Measurements from ENCODE around the gene MAN2A2. TPM values are rescaled to one million over a fixed set of nuclear protein-coding genes. Genes with fewer than 3 reads are reported as not detected.
"Not testable (repeated sequence)": the region's sequence is repeated elsewhere in the genome, so short reads cannot be mapped to it uniquely, and the experiment has no call there.

Gene MAN2A2
- total RNA-seq, 1 experiment from 2014 or later: 32.7 TPM

DNA sequence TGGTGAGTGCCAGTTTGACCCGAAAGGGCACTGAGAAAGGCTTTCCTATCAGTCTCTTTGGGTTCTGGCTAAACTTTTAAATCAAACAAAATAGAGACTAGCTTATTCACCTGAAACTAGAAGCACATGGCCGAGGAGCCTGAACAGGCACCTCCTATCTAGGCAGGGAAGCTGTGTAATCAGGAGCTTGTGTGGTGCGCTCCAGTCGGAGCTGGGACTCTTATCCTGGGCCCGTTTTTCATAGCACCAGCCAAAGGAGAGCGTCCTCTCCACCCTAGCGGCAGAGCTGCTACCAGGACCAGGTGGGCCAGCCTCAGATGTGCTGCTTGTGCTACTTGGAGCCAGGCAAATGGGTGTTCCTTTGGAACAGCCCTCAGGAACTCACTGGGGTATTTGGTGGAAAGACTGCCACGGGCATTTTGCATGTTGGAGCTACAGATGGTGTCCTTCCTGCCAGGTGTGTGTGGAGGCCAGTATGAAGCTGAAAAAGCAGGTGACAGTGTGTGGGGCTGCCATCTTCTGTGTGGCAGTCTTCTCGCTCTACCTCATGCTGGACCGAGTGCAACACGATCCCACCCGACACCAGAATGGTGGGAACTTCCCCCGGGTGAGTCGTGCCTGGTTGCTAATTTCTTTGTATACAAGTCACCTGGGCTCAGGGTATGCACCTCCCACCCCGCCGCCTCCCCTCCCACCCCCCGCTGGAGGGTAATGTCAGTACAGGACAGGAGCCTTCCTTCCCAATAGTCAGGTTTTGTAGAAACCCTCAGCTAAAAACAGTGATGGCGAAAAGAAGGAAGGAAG, 833 bp downstream of the MAN2A2 start:
- DNase-seq (ENCODE audit: low spot score): peak; percentile 78

- no peak for DNase-seq (ENCODE audit: low spot score)
These were observed 1.6 kb downstream of the MAN2A2 start for GRCh38 chr15:90904746-90905145.

GRCh38 chr15:90905306-90906180, 2.4 kb downstream of the MAN2A2 start:
- no peak for DNase-seq (ENCODE audit: low spot score)

DNA sequence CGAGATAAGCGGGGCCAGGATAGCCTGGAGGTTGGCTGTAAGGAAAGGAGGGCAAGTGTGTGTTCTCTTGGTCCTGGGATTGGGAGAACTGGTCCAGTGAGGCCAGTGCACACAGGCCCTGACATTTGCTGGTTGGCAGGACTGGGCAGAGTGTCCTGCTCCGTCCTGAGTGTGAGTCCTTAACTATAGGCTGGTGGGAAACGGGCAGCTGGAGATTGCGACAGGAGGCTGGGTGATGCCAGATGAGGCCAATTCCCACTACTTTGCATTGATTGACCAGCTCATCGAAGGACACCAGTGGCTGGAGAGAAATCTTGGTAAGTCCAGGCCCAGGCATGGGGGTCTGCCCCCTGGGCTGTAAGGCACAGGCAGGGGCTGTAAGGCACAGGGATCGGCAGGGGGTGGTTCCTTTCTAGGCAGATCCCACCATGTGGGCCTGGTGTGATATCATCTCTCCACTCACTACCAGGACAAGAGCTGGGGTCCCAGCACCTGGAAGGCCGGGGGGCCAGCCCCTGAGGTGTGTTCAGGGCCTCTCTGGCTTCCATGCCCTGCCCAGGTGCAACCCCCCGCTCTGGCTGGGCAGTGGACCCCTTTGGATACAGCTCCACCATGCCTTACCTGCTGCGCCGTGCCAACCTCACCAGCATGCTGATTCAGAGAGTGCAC, 3.2 kb downstream of the MAN2A2 start:
- no peak for DNase-seq (ENCODE audit: low spot score)

DNA sequence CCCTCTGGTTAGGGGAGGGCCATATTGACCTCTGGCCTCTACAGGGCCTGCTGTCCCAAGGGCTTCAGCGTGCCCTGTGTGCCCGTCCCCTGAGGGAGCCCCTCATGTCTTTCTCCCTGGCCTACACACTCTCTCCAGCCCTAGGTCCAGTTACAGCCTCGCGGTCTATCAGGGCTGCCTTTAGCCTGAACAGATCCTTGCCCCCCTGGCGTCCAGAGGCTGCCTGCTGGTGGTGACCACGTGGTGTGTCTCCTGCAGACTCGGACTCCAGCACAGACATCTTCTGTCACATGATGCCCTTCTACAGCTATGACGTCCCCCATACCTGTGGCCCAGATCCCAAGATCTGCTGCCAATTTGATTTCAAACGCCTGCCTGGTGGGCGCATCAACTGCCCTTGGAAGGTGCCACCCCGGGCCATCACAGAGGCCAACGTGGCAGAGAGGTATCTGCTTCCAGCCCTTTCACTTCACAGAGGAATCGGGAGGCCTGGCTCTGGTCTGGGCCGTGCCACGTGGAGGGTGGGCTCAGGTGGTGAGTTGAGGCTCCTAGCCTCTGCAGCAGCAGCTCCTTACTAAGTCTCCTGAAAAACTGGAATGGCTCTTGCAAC, 4.1 kb downstream of the MAN2A2 start:
- DNase-seq (ENCODE audit: low spot score): no peak

GRCh38 chr15:90907838-90908507, 4.9 kb downstream of the MAN2A2 start:
- no peak for DNase-seq (ENCODE audit: low spot score)

GRCh38 chr15:90909449-90909848, 6.3 kb downstream of the MAN2A2 start:
- DNase-seq (ENCODE audit: low spot score): not testable (repeated sequence)

GRCh38 chr15:90909976-90910375, 6.9 kb downstream of the MAN2A2 start:
- no peak for DNase-seq (ENCODE audit: low spot score)

- DNase-seq (ENCODE audit: low spot score): no peak
These were observed 7.6 kb downstream of the MAN2A2 start for GRCh38 chr15:90910441-90911301.

- no peak for DNase-seq (ENCODE audit: low spot score)
These were observed 8.2 kb downstream of the MAN2A2 start for GRCh38 chr15:90911302-90911623.

DNA sequence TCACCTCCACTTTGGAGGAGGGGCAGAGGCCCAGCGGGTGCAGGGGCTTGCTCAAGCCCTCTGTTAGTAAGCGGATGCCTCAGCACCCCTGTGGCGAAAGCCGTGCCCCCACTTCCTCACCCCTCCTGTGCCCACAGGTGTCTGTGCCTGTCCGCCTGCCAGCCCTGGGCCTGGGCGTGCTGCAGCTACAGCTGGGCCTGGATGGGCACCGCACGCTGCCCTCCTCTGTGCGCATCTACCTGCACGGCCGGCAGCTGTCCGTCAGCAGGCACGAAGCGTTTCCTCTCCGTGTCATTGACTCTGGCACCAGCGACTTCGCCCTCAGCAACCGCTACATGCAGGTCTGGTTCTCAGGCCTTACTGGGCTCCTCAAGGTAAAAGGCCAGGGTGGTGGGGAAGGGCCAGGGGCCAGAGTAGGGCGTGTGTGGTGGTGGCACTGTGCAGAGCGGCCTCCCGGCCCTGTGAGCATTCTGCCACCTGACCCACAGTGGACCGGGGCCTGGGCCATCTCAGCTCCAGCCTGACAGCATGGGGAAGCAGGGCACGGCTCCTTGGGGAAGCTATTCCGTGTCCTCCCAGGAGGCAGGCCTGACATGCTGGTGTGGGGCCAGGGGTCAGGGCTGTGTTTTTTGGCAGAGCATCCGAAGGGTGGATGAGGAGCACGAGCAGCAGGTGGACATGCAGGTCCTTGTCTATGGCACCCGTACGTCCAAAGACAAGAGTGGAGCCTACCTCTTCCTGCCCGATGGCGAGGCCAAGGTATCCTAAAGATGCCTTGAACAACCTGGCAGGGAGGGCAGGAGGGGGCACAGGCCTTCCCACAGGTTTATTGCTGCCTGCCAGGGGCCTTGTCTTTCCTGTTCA, 9.0 kb downstream of the MAN2A2 start:
- DNase-seq (ENCODE audit: low spot score): no peak

DNA sequence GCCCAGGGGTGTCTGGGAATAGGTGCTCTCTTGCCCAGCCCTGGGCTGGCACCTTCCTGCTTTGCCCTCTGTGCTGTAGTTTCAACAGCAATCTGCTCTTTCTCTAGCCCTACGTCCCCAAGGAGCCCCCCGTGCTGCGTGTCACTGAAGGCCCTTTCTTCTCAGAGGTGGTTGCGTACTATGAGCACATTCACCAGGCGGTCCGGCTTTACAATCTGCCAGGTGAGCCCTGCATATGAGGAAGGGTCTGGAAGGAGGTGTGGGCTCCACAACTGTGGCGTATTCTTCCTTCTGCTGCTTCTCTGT, 9.6 kb downstream of the MAN2A2 start:
- DNase-seq (ENCODE audit: low spot score): no peak

GRCh38 chr15:90913398-90913944, 10.4 kb downstream of the MAN2A2 start:
- DNase-seq (ENCODE audit: low spot score): no peak

DNA sequence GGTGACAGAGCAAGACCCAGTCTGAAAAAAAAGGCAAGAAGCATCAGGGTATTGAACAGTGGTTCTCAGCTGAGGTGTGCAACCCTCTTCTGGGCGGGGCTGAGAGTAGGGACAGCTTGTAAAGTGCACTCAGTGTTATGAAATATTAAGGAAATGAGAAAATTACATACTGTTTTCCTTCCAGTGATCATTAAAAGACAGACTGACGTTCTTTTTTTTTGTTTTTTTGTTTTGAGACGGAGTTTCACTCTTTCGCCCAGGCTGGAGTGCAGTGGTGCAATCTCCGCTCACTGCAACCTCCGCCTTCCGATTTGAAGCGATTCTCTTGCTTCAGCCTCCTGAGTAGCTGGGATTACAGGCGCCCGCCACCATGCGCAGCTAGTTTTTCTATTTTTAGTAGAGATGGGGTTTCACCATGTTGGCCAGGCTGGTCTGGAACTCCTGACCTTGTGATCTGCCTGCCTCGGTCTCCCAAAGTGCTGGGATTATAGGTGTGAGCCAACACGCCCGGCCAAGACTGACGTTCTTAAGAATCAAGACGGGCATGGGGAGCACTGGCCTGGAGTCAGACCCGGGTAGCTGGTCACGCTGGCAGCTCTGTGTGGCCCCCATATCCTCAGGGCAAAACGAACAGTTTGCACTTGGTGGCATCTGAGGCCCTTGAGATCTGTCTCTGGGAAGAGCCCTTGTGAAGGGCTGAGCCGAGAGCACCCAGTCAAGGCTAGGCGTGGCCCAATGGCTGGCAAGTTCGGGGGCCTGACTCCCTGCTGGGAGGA, 11.4 kb downstream of the MAN2A2 start:
- no peak for DNase-seq (ENCODE audit: low spot score)

- no peak for DNase-seq (ENCODE audit: low spot score)
These were observed 12.2 kb downstream of the MAN2A2 start for GRCh38 chr15:90915216-90915807.

DNA sequence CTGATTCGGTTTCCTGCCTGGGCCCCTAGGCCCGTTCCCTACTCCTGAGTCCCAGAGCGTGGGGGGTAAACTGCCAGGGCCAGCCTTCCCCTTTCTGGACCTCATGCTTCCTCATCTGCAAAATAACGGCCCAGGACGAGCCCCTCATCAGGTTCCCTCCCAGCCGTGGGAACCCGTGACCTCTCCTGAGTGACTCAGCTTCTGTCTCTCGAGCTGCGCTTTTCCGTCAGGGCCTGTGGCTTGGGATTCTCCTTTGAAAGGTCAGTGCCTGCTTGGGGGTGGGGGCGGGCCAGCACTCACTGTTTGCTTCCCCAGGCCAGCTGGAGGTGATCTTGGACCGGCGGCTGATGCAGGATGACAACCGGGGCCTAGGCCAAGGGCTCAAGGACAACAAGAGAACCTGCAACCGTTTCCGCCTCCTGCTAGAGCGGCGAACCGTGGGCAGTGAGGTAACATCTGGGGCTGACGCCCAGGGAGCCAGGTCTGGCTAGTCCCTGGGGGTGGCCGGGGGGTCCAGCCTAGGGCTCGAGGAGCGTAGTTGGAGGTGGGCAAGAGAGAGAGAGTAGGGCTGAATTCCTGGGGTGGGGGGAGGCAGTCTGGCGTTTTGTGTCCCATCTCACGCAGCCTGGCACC, 12.8 kb downstream of the MAN2A2 start:
- no peak for DNase-seq (ENCODE audit: low spot score)

DNA sequence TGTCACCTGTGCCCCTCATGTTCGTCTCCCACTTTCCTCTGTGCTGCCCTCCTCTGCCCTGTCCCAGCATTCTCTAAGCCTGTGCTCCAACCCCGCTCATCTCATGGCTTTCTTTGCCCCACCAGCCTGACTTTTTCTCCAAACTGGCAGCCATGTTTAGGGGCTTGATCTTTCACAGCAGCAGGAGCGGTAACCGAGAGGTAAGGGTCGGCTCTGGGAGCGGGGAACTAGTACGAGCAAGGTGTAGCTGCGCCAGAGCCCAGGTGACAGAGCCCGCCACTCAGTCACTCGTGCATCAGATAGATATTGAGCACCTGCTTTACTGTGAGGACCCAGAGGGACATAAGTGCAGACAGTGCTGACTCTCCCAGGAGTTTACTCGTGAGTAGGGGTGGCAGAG, 13.4 kb downstream of the MAN2A2 start:
- no peak for DNase-seq (ENCODE audit: low spot score)

DNA sequence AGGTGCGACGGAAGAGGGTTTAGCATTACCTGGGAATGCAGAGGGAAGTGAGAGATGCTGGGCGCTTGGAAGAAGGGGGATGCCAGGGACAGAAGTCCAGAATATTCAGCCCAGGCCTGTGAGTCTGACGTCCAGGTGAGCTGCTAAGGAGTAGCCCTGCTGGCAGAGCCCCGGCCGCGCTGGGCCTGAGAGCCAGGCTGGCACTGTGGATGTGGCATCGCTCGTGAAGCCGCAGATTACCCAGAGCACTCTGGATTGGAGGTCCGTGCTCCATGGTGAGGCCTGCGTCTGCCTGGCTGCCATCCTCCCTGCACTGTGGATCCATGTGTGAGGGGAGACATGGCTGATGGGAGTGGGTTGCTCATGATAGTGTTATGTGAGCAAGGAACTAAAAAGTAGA, 14.5 kb downstream of the MAN2A2 start:
- DNase-seq (ENCODE audit: low spot score): no peak
